GM18499 (cell line): ENCODE results near the gene AVL9.

Source experiments
- ATAC-seq: cut with Tn5 transposase; IDR thresholded peaks from one replicate; pipeline ENCODE4 v1.9.1; 2021; ENCODE audit warnings: moderate number of reproducible peaks; ENCODE audit not compliant: insufficient read depth, unreplicated experiment

AVL9 gene

GRCh38 chr7:32532716-32533115 lies 37.4 kb downstream of the AVL9 start:
- no peak for ATAC-seq

GRCh38 chr7:32533276-32534029 lies 38.2 kb downstream of the AVL9 start:
- no peak for ATAC-seq

GRCh38 chr7:32535162-32535702 lies 39.9 kb downstream of the AVL9 start:
- no peak for ATAC-seq

GRCh38 chr7:32536016-32536415 lies 40.7 kb downstream of the AVL9 start:
- no peak for ATAC-seq

GRCh38 chr7:32536585-32536984 lies 41.3 kb downstream of the AVL9 start:
- ATAC-seq, result no peak

GRCh38 chr7:32537760-32538159 lies 42.5 kb downstream of the AVL9 start:
- ATAC-seq, result no peak

GRCh38 chr7:32539366-32539765 lies 44.1 kb downstream of the AVL9 start:
- ATAC-seq, result no peak

GRCh38 chr7:32539919-32540531 lies 44.7 kb downstream of the AVL9 start:
- ATAC-seq, result no peak

GRCh38 chr7:32542595-32542994 lies 47.3 kb downstream of the AVL9 start:
- no peak for ATAC-seq

- no peak for ATAC-seq
These were observed 64.2 kb downstream of the AVL9 start for GRCh38 chr7:32559480-32559879.

GRCh38 chr7:32560075-32560474 lies 64.8 kb downstream of the AVL9 start:
- no peak for ATAC-seq

- no peak for ATAC-seq
These were observed 66.3 kb downstream of the AVL9 start for GRCh38 chr7:32561613-32562012.

- no peak for ATAC-seq
These were observed 69.3 kb downstream of the AVL9 start for GRCh38 chr7:32564542-32564941.

- no peak for ATAC-seq
These were observed 74.3 kb downstream of the AVL9 start for GRCh38 chr7:32569388-32570289.

- no peak for ATAC-seq
These were observed 77.9 kb downstream of the AVL9 start for GRCh38 chr7:32573110-32573687.

- no peak for ATAC-seq
These were observed 79.3 kb downstream of the AVL9 start for GRCh38 chr7:32574626-32575025.

GRCh38 chr7:32577421-32577820 lies 82.1 kb downstream of the AVL9 start:
- ATAC-seq, result no peak

GRCh38 chr7:32579776-32580175 lies 84.5 kb downstream of the AVL9 start:
- ATAC-seq, result no peak

GRCh38 chr7:32580646-32581045 lies 85.4 kb downstream of the AVL9 start:
- no peak for ATAC-seq

- no peak for ATAC-seq
These were observed 86.7 kb downstream of the AVL9 start for GRCh38 chr7:32582036-32582435.
